ENCODE results near the gene TBCA. TPM values are rescaled to one million over a fixed set of nuclear protein-coding genes. Genes with fewer than 3 reads are reported as not detected.

TBCA gene
- total RNA-seq, 1 experiment from 2014 or later = 119 TPM

DNA sequence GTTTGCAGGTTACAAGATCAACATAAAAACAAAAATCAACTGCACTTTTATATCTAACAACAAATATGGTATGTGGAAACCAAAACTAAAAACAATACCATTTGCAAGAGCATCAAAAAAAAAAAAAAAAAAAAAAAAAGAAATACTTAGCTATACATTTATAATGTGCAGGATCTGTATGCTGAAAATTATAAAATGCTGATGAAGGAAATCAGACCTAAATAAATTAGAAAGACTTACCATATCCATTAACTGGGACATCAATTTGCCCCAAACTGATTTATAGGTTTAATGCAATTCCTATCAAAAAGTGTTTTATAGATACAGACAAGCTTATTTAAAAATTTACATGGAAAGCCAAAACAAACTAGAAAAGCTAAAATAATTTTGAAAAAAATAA lies 77.2 kb downstream of the TBCA start:
- Histone ChIP-seq H3K9me3 (ENCODE audit: low read length) (no peaks in the 10 kb centered on the region), H3K9me2 (replicated peaks; ENCODE audit: low read length) (no peaks in the 10 kb centered on the region), H3K36me3 (ENCODE audit: low read depth, low read length) (peaks cover 1% of the 10 kb centered on the region; the same call in 1 of the 2 replicates), H3K4me2 (ENCODE audit: low read length) (no peak overlapping the region), H3K27me3 (ENCODE audit: low read length) (no peaks in the 10 kb centered on the region), H3K4me1 (ENCODE audit: insufficient read depth, low read length) (no peaks in the 10 kb centered on the region), H3K27ac (ENCODE audit: low read length) (no peak overlapping the region), H3K4me3 (ENCODE audit: low read length) (no peak overlapping the region), H2AFZ (ENCODE audit: low read length) (no peak overlapping the region), H3K9ac (ENCODE audit: low read length) (no peak overlapping the region), H4K20me1 (ENCODE audit: low read length) (no peaks in the 10 kb centered on the region), H3K79me2 (ENCODE audit: low read length) (peaks cover 35% of the 10 kb centered on the region), H3F3A (ENCODE audit: low read length, unreplicated experiment) (no peaks in the 10 kb centered on the region)
- DNase-seq (no peak), ATAC-seq (no peak)
- ChIA-PET CTCF (no interaction called here), POLR2A (ENCODE audit: unreplicated experiment) (interaction anchor here (0.6 kb wide), 1 partner anchor 301 kb away, joined by 4 read pairs; no protein-coding TSS in a partner anchor)
- intact Hi-C loops (cut with micrococcal nuclease) = no loop called here
- BruUV-seq (replicated peaks) = no TSS peak
- TF ChIP-seq EZH2 (IDR thresholded peaks at IDR 0.05; ENCODE audit: low read length, unreplicated experiment) (no peak), EZH2phosphoT487 (IDR thresholded peaks at IDR 0.05; ENCODE audit: borderline replicate concordance, low read length) (no peak)
- TF ChIP-seq, protein P1, sequence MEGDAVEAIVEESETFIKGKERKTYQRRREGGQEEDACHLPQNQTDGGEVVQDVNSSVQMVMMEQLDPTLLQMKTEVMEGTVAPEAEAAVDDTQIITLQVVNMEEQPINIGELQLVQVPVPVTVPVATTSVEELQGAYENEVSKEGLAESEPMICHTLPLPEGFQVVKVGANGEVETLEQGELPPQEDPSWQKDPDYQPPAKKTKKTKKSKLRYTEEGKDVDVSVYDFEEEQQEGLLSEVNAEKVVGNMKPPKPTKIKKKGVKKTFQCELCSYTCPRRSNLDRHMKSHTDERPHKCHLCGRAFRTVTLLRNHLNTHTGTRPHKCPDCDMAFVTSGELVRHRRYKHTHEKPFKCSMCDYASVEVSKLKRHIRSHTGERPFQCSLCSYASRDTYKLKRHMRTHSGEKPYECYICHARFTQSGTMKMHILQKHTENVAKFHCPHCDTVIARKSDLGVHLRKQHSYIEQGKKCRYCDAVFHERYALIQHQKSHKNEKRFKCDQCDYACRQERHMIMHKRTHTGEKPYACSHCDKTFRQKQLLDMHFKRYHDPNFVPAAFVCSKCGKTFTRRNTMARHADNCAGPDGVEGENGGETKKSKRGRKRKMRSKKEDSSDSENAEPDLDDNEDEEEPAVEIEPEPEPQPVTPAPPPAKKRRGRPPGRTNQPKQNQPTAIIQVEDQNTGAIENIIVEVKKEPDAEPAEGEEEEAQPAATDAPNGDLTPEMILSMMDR (conservative IDR thresholded peaks at IDR 0.05; ENCODE audit: low read depth, low read length) = no peak

GRCh38 chr5:77697692-77698091 lies 78.4 kb downstream of the TBCA start:
- ATAC-seq (no peak), DNase-seq (no peak)
- Histone ChIP-seq H3K4me3 (ENCODE audit: low read length) (no peak overlapping the region), H3F3A (ENCODE audit: low read length, unreplicated experiment) (no peaks in the 10 kb centered on the region), H2AFZ (ENCODE audit: low read length) (no peak overlapping the region), H3K27ac (ENCODE audit: low read length) (no peak overlapping the region), H3K9me3 (ENCODE audit: low read length) (no peaks in the 10 kb centered on the region), H3K9ac (ENCODE audit: low read length) (no peak overlapping the region), H3K9me2 (replicated peaks; ENCODE audit: low read length) (no peaks in the 10 kb centered on the region), H3K36me3 (ENCODE audit: low read depth, low read length) (peaks cover 3% of the 10 kb centered on the region; the same call in 1 of the 2 replicates), H3K79me2 (ENCODE audit: low read length) (peaks cover 35% of the 10 kb centered on the region), H3K4me1 (ENCODE audit: insufficient read depth, low read length) (no peaks in the 10 kb centered on the region), H4K20me1 (ENCODE audit: low read length) (no peaks in the 10 kb centered on the region), H3K27me3 (ENCODE audit: low read length) (no peaks in the 10 kb centered on the region), H3K4me2 (ENCODE audit: low read length) (no peak overlapping the region)
- no TSS peak for BruUV-seq (replicated peaks)
- intact Hi-C loops (cut with micrococcal nuclease) = no loop called here
- ChIA-PET CTCF (no interaction called here), POLR2A (ENCODE audit: unreplicated experiment) (no interaction called here)
- TF ChIP-seq, protein P1 (conservative IDR thresholded peaks at IDR 0.05; ENCODE audit: low read depth, low read length) = no peak
- TF ChIP-seq EZH2phosphoT487 (IDR thresholded peaks at IDR 0.05; ENCODE audit: borderline replicate concordance, low read length) (no peak), EZH2 (IDR thresholded peaks at IDR 0.05; ENCODE audit: low read length, unreplicated experiment) (no peak)

GRCh38 chr5:77696120-77696519 lies 80.0 kb downstream of the TBCA start:
- Histone ChIP-seq H3K4me1 (ENCODE audit: insufficient read depth, low read length) (no peaks in the 10 kb centered on the region), H3K4me3 (ENCODE audit: low read length) (no peak overlapping the region), H3K36me3 (ENCODE audit: low read depth, low read length) (peaks cover 3% of the 10 kb centered on the region; the same call in 1 of the 2 replicates), H2AFZ (ENCODE audit: low read length) (no peak overlapping the region), H3K9me2 (replicated peaks; ENCODE audit: low read length) (no peaks in the 10 kb centered on the region), H3K4me2 (ENCODE audit: low read length) (no peak overlapping the region), H3K27me3 (ENCODE audit: low read length) (no peaks in the 10 kb centered on the region), H4K20me1 (ENCODE audit: low read length) (no peaks in the 10 kb centered on the region), H3K79me2 (ENCODE audit: low read length) (peaks cover 35% of the 10 kb centered on the region), H3K27ac (ENCODE audit: low read length) (no peak overlapping the region), H3F3A (ENCODE audit: low read length, unreplicated experiment) (no peaks in the 10 kb centered on the region), H3K9me3 (ENCODE audit: low read length) (no peaks in the 10 kb centered on the region), H3K9ac (ENCODE audit: low read length) (no peak overlapping the region)
- no peak for DNase-seq
- POLR2A ChIA-PET (ENCODE audit: unreplicated experiment) = interaction anchor here (0.7 kb wide), 1 partner anchor 9 kb away, joined by 3 read pairs; no protein-coding TSS in a partner anchor
- ATAC-seq = no peak
- TF ChIP-seq EZH2 (IDR thresholded peaks at IDR 0.05; ENCODE audit: low read length, unreplicated experiment) (no peak), EZH2phosphoT487 (IDR thresholded peaks at IDR 0.05; ENCODE audit: borderline replicate concordance, low read length) (no peak)
- TF ChIP-seq, protein P1 (conservative IDR thresholded peaks at IDR 0.05; ENCODE audit: low read depth, low read length) = no peak
- CTCF ChIA-PET = no interaction called here
- intact Hi-C loops (cut with micrococcal nuclease) = no loop called here
- no TSS peak for BruUV-seq (replicated peaks)
